GM12874 (cell line): ENCODE measurements around the gene WBP1L.

ENCODE experiments used
- TF ChIP-seq, protein P1 (sequence below): IDR thresholded peaks from 2 replicates; pipeline ENCODE4 v1.5.1; 2011; ENCODE audit warnings: low read depth, mild to moderate bottlenecking, control low read depth, low read length, moderate library complexity; ENCODE audit not compliant: insufficient read depth

The WBP1L gene

GRCh38 chr10:102802920-102803534 is 59.3 kb downstream of the WBP1L start:
- TF ChIP-seq, protein P1, sequence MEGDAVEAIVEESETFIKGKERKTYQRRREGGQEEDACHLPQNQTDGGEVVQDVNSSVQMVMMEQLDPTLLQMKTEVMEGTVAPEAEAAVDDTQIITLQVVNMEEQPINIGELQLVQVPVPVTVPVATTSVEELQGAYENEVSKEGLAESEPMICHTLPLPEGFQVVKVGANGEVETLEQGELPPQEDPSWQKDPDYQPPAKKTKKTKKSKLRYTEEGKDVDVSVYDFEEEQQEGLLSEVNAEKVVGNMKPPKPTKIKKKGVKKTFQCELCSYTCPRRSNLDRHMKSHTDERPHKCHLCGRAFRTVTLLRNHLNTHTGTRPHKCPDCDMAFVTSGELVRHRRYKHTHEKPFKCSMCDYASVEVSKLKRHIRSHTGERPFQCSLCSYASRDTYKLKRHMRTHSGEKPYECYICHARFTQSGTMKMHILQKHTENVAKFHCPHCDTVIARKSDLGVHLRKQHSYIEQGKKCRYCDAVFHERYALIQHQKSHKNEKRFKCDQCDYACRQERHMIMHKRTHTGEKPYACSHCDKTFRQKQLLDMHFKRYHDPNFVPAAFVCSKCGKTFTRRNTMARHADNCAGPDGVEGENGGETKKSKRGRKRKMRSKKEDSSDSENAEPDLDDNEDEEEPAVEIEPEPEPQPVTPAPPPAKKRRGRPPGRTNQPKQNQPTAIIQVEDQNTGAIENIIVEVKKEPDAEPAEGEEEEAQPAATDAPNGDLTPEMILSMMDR: no peak

GRCh38 chr10:102804382-102805055 is 60.8 kb downstream of the WBP1L start:
- TF ChIP-seq, protein P1: no peak

GRCh38 chr10:102808380-102808779 is 64.6 kb downstream of the WBP1L start:
- TF ChIP-seq, protein P1: no peak

DNA sequence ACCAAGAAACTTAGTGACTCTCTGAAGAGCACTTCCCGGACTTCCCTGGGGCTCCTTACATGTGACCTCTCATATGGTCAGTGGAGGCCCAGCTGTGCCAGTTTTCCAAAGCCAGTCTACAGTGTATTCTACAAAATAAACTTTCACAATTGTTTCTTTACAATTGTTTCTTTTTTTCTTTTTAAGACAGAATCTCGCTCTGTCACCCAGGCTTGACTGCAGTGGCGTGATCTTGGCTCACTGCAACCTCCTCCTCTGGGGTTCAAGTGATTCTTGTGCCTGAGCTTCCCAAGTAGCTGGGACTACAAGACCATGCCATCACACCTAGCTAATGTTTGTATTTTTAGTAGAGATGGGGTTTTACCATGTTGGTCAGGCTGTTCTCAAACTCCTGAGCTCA is 67.6 kb downstream of the WBP1L start:
- TF ChIP-seq, protein P1: no peak

GRCh38 chr10:102812231-102812876 is 68.6 kb downstream of the WBP1L start:
- TF ChIP-seq, protein P1: no peak

DNA sequence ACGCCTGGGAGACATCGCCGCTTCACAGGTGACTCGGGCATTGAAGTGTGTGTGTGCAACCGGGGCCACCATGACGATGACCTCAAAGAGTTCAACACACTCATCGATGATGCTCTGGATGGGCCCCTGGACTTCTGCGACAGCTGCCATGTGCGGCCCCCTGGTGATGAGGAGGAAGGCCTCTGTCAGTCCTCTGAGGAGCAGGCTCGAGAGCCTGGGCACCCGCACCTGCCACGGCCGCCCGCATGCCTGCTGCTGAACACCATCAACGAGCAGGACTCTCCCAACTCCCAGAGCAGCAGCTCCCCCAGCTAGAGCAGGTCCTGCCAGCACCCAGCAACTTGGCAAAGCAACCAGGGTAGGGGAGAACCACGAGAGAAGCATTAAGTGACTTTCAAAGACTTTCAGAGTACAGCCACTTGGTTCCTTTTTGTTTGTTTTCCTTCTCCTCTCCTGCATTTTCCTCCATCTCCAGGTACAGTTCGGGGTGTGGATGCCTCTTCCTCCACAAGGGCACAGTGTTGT is 69.3 kb downstream of the WBP1L start:
- TF ChIP-seq, protein P1: no peak

DNA sequence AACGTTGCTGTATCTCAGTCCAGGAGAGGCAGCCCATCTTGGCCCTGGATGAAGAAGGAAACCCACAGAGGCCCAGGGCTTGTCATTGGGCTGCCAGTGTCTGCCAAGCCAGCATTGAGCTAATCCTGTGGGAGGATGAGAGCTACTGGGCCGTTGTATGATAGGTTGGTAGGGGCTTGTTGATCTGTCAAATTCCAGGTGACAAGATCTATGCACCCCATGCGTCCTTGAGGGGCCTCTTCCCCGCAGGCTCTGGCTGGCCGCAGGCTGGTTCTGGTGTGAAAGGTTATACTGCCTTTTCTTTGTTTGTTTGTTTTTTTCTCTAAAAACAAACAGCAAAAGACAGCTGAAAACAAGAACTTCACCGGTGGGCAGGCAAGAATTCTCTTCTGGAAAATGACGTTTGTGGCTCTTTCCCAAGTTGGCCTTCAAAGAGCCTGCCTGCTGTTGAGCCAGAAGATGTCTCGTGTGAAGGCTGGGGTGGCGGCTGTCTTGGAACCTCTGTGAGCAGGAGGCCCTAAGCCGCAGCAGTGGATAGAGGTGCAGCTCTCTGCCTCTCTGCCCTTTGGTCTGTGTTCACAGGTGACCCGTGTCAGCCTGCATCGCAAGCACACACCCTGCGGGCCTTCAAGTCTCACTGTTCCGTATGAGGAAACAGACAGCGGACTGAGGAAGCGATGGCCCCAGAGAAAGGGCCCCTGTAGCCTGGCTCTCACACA is 70.1 kb downstream of the WBP1L start:
- TF ChIP-seq, protein P1: no peak
